Activated naive CD4-positive, alpha-beta T cell treated with anti-CD3 and anti-CD28 coated beads for 36 hours (primary cell): Measurements from ENCODE around the gene FRS3. TPM values are rescaled to one million over a fixed set of nuclear protein-coding genes. Genes with fewer than 3 reads are reported as not detected.

Experiments used
- CTCF ChIA-PET: fragments of 350-600 bp; sonication (Branson Sonifier 250); formaldehyde crosslinking; loops from one replicate; lab custom pipeline; 2021; ENCODE audit warnings: antibody characterized with exemption; lab: Charles Lee
- DNase-seq: peaks from one replicate; pipeline ENCODE4 v3.0.0-alpha.2; 2020
- H3K27ac Mint-ChIP-seq: one replicate; pipeline ENCODE4 v1.8.0; 2021; ENCODE audit warnings: mild to moderate bottlenecking, mixed read lengths
- H3K27me3 Mint-ChIP-seq: one replicate; pipeline ENCODE4 v1.8.0; 2021; ENCODE audit warnings: low read depth, mixed read lengths
- H3K36me3 Mint-ChIP-seq: one replicate; pipeline ENCODE4 v1.8.0; 2021; ENCODE audit warnings: low read depth, mixed read lengths
- H3K4me1 Mint-ChIP-seq: one replicate; pipeline ENCODE4 v1.8.0; 2021; ENCODE audit warnings: low read depth, mixed read lengths
- H3K4me3 Mint-ChIP-seq: one replicate; pipeline ENCODE4 v1.8.0; 2021; ENCODE audit warnings: mild to moderate bottlenecking, moderate library complexity, mixed read lengths
- H3K9me3 Mint-ChIP-seq: one replicate; pipeline ENCODE4 v1.8.0; 2021; ENCODE audit warnings: mixed read lengths
- intact Hi-C: fragments of 100-400 bp; cut with micrococcal nuclease; formaldehyde crosslinking; loops from one replicate; pipeline ENCODE4 v1.15.1; 2023
- total RNA-seq, 2 experiments: library from RNA; stranded (reverse); gene quantifications; one replicate each; pipeline ENCODE4 v1.2.3, GENCODE V29; 2021

The FRS3 gene
- 1 to 10 TPM; 4.0 to 4.2 TPM for total RNA-seq

DNA sequence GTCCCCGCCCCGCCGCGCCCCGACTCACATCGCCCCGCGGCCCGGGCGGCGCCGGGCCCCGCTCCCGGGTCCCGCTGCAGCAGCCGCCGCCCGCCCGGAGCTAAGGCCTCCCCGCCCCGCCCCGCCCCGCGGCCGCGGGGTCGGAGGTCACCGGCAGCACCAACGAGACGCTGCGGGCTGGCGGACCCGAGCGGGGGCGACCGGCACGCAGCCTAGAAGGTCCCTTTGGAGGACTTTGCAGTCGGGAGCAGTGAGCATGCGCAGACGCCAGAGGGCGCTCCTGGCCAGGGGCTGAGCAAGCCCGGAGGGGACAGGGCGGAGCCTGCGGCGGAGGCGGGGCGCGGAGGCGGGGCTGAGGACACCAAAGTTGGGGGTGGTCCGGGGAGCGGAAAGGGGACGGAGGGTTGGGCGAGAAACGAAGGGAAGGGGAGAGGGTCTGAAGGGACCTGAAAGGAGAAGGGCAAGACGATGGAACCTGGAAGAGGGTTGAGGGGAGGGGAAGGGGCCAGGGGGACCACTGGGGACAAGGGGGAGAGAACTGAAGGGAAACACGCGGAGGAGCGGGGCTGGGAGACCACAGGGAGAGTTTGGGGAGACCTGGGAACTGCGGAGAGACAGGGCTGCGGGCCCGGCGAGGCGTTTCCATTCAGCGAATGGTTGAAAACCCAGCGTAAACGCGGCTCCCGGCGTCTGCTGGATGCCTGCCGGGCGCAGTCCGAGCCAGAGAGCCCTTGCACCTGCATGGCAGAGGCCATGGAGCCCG lies at the start of gene FRS3:
FRS3 (minus strand) TSS at position 113 of the 763 bp plus-strand sequence. CDS start 2,913 bp downstream, outside the sequence.
- CTCF ChIA-PET: interaction anchor here (8.7 kb wide), 1 partner anchor 265 kb away, joined by 143 read pairs; the partner anchor contains the start of gene TAF8
- H3K36me3 Mint-ChIP-seq: peaks cover 3% of the 10 kb centered on the region
- peaks cover 11% of the 10 kb centered on the region for H3K4me1 Mint-ChIP-seq
- no peak within 1 kb of the TSS for H3K27ac Mint-ChIP-seq
- intact Hi-C loops: loop anchor here (1.0 to 10.0 kb wide), 10 partner anchors 7 to 965 kb away; partner anchors contain the start of genes MRPS10, TBCC, TFEB and TOMM6
- peak within 1 kb of the TSS; percentile 82 for H3K4me3 Mint-ChIP-seq
- peak; percentile 99 for DNase-seq
- peaks cover 4% of the 10 kb centered on the region for H3K27me3 Mint-ChIP-seq
- no peaks in the 10 kb centered on the region for H3K9me3 Mint-ChIP-seq

DNA sequence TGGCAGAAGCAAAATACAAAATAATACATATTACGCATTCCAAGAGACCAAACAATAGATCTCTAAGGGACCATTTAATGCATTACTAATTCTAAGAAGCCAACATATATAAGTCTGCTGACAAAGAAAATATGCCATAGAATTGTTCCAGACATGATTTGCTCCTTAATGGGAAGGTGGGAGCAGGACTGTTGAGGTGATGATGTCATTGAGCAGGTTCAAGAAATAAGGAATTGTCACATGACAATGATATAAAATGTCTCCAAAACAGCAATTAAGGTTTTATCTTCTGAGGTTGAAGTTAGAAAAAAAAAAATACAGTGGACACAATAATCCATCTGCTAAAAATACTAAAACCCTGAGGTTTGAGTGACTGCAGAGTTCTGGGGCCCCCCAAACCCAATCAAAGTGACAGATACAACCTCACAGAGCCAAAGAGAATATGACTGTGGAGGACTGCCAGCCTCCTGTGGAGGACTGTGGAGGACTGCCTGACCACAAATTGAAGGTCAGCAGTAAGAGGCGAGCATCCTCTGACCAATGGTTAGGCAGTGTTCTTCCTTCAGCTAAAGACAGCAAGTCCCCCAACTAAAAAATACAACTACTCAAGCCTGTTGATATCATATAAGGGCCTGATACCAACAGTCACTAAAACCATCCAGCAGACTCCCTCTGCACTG lies 46.8 kb upstream of the FRS3 start:
- CTCF ChIA-PET: no interaction called here
- intact Hi-C loops: no loop called here
- H3K36me3 Mint-ChIP-seq: no peaks in the 10 kb centered on the region
- no peak overlapping the region for H3K4me3 Mint-ChIP-seq
- no peaks in the 10 kb centered on the region for H3K4me1 Mint-ChIP-seq
- no peak for DNase-seq
- no peaks in the 10 kb centered on the region for H3K27me3 Mint-ChIP-seq
- H3K9me3 Mint-ChIP-seq: no peaks in the 10 kb centered on the region
- no peak overlapping the region for H3K27ac Mint-ChIP-seq

DNA sequence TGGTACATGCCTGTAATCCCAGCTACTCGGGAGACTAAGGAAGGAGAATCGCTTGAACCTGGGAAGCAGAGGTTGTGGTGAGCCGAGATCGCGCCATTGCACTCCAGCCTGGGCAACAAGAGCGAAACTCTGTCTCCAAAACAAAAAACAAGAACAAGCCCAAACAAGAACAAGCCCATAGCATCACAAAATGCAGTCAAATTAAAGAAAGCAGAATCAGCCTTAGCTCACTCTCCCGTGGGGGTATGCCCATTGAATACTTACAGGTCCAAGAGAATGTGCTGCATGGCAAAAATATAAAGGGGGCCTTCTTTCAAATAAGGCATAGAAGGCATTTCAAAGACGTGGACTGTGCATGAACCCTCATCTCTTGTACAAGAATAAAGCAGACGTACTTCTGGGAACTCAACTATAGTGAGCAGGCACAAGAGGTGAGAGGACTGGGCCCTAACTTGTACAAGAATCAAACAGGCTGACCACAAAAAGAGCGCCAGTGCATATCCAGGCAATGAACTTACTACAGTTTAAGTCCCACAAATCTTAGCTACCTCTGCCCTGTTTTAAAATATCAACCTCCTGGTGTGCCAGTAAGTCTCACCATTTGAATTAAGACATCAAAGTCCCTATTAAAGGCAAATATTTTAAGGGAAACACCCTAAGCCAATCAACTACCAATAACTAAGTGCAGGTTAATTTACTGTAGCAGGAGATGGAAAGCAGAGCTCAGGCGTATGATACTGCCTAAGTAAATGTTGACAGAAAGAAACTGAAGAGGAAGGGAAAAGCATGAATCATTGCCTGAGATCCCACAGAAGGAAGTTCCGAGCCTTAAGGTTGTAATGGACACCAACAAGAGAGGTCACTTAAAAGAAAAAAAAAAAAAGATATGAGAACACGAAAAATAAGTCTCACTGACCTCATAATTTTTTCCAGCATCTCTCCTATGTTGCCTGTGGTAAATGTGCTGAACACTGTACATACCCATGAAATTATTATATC lies 45.2 kb upstream of the FRS3 start:
- Mint-ChIP-seq H3K36me3 (no peaks in the 10 kb centered on the region), H3K4me3 (no peak overlapping the region), H3K27me3 (no peaks in the 10 kb centered on the region), H3K9me3 (no peaks in the 10 kb centered on the region), H3K4me1 (no peaks in the 10 kb centered on the region), H3K27ac (no peak overlapping the region)
- CTCF ChIA-PET: no interaction called here
- DNase-seq: no peak
- intact Hi-C loops: no loop called here

DNA sequence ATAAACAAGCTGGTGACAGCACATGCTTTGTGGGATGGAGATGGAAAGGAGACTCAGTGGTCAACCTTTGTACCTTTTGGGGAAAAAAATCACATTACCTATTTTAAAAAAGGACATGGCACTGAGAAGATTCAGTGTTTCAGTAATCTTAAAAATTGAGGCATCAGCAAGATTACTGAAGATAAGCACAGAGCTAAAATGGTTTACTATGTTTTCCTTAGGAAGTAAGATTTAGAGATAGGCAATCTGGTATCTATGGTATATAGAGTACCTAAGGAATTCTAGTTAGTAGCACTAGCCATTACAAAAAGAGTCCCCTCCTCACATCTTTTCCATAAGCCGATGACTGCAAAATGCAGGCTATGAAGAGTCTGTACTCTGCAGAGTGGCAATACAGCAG lies 43.5 kb upstream of the FRS3 start:
- CTCF ChIA-PET: interaction anchor here (0.6 to 0.7 kb wide), 2 partner anchors 59 to 300 kb away, joined by 4 to 8 read pairs; no protein-coding TSS in a partner anchor
- no peaks in the 10 kb centered on the region for H3K36me3 Mint-ChIP-seq
- no peaks in the 10 kb centered on the region for H3K4me1 Mint-ChIP-seq
- H3K4me3 Mint-ChIP-seq: no peak overlapping the region
- intact Hi-C loops: no loop called here
- no peaks in the 10 kb centered on the region for H3K9me3 Mint-ChIP-seq
- H3K27me3 Mint-ChIP-seq: no peaks in the 10 kb centered on the region
- DNase-seq: no peak
- no peak overlapping the region for H3K27ac Mint-ChIP-seq

- Mint-ChIP-seq H3K27me3 (no peaks in the 10 kb centered on the region), H3K9me3 (no peaks in the 10 kb centered on the region), H3K36me3 (no peaks in the 10 kb centered on the region), H3K4me1 (no peaks in the 10 kb centered on the region), H3K27ac (no peak overlapping the region), H3K4me3 (no peak overlapping the region)
- CTCF ChIA-PET: no interaction called here
- intact Hi-C loops: no loop called here
- DNase-seq: no peak
These were observed 42.3 kb upstream of the FRS3 start for GRCh38 chr6:41822021-41822420.

DNA sequence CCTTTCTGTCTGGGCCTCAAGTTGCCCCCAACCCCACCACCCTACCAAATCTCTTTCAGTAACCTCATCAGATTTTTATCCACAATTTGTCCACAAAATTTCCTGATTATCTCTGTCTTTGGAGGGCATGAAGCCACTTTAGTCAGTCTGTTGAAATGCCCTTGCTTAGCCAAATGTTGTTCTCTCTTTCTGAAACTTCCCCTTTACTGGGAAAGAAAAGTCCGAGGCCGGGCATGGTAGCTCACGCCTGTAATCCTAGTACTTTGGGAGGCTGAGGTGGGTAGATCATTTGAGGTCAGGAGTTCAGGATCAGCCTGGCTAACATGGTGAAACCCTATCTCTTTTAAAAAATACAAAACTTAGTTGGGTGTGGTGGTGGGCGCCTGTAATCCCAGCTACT lies 41.6 kb upstream of the FRS3 start:
- CTCF ChIA-PET: no interaction called here
- Mint-ChIP-seq H3K4me1 (no peaks in the 10 kb centered on the region), H3K27me3 (no peaks in the 10 kb centered on the region), H3K9me3 (no peaks in the 10 kb centered on the region), H3K4me3 (no peak overlapping the region), H3K36me3 (no peaks in the 10 kb centered on the region), H3K27ac (no peak overlapping the region)
- intact Hi-C loops: no loop called here
- DNase-seq: no peak

DNA sequence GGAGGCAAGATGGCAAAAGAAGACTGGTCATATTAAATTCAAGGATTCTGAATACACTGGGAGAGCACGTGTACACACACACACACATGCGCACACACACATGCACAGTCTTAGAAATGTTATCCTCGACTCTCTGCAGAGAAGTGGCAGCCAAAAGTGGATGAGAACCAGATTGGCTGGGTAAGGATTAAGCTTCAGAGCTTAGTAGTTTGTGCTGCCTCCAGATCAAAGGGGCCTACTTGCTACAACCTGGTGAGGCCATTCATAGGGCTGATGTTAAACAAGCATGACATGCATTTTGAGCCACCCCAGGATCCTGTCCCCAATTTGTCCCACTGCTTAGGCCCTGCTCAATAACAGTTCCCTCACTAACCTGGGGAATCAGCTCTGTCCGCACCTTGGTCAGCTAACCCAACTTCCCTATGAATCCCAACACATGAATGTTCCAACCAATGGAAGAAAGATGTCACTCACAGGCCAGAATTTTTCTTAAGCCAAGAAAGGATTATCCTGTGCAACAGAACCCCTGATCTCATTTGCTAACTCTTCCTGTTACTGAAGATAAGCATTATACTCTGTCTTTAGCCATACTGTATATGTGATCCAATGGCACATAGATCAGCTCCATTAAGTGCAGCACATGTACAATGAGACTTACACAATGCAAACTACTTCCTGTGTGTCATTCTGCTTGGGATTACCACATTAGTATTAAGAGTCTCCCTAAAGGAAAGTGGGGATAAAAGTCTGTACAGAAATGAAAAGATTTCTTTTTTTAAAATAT lies 38.8 kb upstream of the FRS3 start:
- CTCF ChIA-PET: interaction anchor here (1.0 kb wide), 1 partner anchor 264 kb away, joined by 3 read pairs; no protein-coding TSS in a partner anchor
- Mint-ChIP-seq H3K4me3 (no peak overlapping the region), H3K9me3 (no peaks in the 10 kb centered on the region), H3K36me3 (no peaks in the 10 kb centered on the region), H3K27me3 (no peaks in the 10 kb centered on the region), H3K27ac (no peak overlapping the region), H3K4me1 (no peaks in the 10 kb centered on the region)
- intact Hi-C loops: no loop called here
- DNase-seq: no peak

DNA sequence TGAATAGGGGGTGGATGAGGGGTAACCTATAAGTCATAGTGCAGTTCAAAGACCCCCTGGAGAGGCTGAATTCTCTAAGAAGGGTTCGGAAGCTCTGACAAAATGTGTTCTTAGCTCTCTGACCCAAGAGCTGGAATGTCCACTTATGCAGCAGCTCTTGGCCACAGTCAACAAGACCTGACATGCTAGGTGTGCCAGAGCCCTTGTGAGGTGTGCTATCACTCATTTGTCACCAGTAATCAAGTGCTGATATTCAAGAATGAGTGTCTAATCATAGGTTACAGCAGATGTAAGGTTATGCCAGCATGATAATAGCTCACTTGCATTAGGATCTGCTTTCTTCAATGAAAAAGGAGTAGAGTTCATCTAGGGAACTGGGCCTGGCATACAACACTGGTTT lies 35.9 kb upstream of the FRS3 start:
- intact Hi-C loops: no loop called here
- H3K27me3 Mint-ChIP-seq: no peaks in the 10 kb centered on the region
- no peak overlapping the region for H3K4me3 Mint-ChIP-seq
- no peaks in the 10 kb centered on the region for H3K4me1 Mint-ChIP-seq
- no peaks in the 10 kb centered on the region for H3K36me3 Mint-ChIP-seq
- DNase-seq: no peak
- no peaks in the 10 kb centered on the region for H3K9me3 Mint-ChIP-seq
- CTCF ChIA-PET: interaction anchor here (0.6 to 0.7 kb wide), 2 partner anchors 15 to 324 kb away, joined by 3 to 6 read pairs; no protein-coding TSS in a partner anchor
- H3K27ac Mint-ChIP-seq: no peak overlapping the region

- Mint-ChIP-seq H3K36me3 (no peaks in the 10 kb centered on the region), H3K9me3 (no peaks in the 10 kb centered on the region), H3K27ac (no peak overlapping the region), H3K27me3 (no peaks in the 10 kb centered on the region), H3K4me3 (no peak overlapping the region), H3K4me1 (no peaks in the 10 kb centered on the region)
- no peak for DNase-seq
- intact Hi-C loops: no loop called here
- CTCF ChIA-PET: interaction anchor here (0.8 to 1.0 kb wide), 2 partner anchors 28 to 290 kb away, joined by 3 read pairs; no protein-coding TSS in a partner anchor
These were observed 34.9 kb upstream of the FRS3 start for GRCh38 chr6:41814629-41815028.

GRCh38 chr6:41813956-41814355 lies 34.3 kb upstream of the FRS3 start:
- H3K27me3 Mint-ChIP-seq: no peaks in the 10 kb centered on the region
- no peaks in the 10 kb centered on the region for H3K36me3 Mint-ChIP-seq
- no peak overlapping the region for H3K4me3 Mint-ChIP-seq
- no peaks in the 10 kb centered on the region for H3K4me1 Mint-ChIP-seq
- H3K27ac Mint-ChIP-seq: no peak overlapping the region
- intact Hi-C loops: no loop called here
- DNase-seq: no peak
- no peaks in the 10 kb centered on the region for H3K9me3 Mint-ChIP-seq
- CTCF ChIA-PET: interaction anchor here (0.8 to 1.0 kb wide), 2 partner anchors 27 to 290 kb away, joined by 3 read pairs; no protein-coding TSS in a partner anchor

- Mint-ChIP-seq H3K27me3 (no peaks in the 10 kb centered on the region), H3K27ac (no peak overlapping the region), H3K9me3 (no peaks in the 10 kb centered on the region), H3K36me3 (no peaks in the 10 kb centered on the region), H3K4me3 (no peak overlapping the region), H3K4me1 (no peaks in the 10 kb centered on the region)
- CTCF ChIA-PET: no interaction called here
- no peak for DNase-seq
- intact Hi-C loops: no loop called here
These were observed 33.8 kb upstream of the FRS3 start for GRCh38 chr6:41813469-41813868.
